ENCODE data around the gene UBA1.
"Not testable (repeated sequence)": the region's sequence is repeated elsewhere in the genome, so short reads cannot be mapped to it uniquely, and the experiment has no call there.

UBA1 gene

DNA sequence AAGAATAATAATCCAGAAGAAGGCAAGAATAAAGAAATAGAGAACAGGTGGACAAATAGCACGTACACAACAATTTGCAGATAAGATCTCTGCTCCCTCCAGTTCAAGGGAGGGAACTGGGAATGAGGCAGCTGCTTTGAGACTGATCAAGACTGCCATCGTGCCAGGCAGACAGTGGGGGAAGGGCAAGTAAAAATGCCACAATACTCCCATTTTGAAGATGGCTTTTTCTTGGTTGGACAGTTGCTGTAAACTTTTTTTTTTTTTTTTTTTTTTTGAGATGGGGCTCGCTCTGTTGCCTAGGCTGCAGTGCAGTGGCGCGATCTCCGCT is 56.4 kb downstream of the UBA1 start:
- no peak for DNase-seq (ENCODE audit: low read depth in 2 of 2)

DNA sequence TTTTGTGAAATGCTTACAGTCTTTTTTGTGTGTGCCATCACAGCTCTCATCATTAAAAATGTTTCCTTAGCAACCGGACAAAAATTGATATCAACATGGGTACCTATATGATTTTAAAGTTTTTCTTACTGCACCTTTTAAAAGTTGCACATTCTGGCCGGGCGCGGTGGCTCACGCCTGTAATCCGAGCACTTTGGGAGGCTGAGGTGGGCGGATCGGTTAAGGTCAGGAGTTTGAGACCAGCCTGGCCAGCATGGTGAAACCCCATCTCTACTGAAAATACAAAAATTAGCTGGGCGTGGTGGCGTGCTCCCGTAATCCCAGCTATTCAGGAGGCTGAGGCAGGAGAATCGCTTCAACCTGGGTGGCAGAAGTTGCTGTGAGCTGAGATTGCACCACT is 64.0 kb downstream of the UBA1 start:
- not testable (repeated sequence) for DNase-seq (ENCODE audit: low read depth in 2 of 2)
